ENCODE results near the gene EIF4B.

The EIF4B gene

GRCh38 chr12:53048033-53048779 is 42.0 kb downstream of the EIF4B start:
- ATAC-seq, result no peak
- H3K4me1 Mint-ChIP-seq, result peaks cover 64% of the 10 kb centered on the region
- no peak overlapping the region for H3K27ac Mint-ChIP-seq
- no peaks in the 10 kb centered on the region for H3K9me3 Mint-ChIP-seq
- H3K27me3 Mint-ChIP-seq, result peaks cover 26% of the 10 kb centered on the region
- H3K4me3 Mint-ChIP-seq, result peak overlapping the region; percentile 64 to 75
- no peak for DNase-seq

DNA sequence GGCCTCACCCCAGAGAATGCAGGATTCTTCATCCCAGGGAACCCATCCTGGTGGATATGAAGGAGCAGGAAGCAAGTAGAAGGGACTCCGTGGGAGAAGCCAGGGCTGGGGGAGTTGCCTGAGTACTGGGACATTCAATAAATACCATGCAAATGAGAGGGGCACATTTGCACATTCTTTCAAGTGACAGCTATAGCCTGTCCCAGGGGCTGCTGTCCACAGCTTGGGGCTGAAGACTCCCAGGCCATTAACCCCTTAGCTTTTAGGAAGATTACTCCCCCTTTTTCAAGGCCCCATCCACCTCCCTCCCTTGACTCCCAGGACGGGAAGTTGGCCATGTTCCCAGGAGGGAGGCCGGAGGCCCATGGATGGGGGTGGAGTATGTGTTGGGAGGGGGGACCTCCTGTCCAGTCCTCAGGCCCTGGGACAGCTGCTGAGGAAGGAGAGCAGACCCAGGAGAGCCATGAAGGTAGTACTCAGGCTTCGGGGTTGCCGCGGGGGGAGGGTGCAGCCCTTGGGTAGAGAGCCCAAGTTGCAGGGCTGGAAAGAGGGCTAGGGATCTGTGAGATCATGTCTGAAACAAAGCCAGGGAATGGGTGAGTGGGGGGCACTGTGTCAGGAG is 42.6 kb downstream of the EIF4B start:
- Mint-ChIP-seq H3K27me3 (peaks cover 26% of the 10 kb centered on the region), H3K27ac (peak overlapping the region in 1 of 2 donors; percentile 23), H3K4me3 (peak overlapping the region in 1 of 2 donors; percentile 59), H3K4me1 (peaks cover 69% of the 10 kb centered on the region), H3K9me3 (no peaks in the 10 kb centered on the region)
- DNase-seq (no peak), ATAC-seq (no peak)

GRCh38 chr12:53049571-53050318 is 43.5 kb downstream of the EIF4B start, which contains the start of gene TNS2:
TNS2 (plus strand) TSS chr12:53050065; CDS start chr12:53050186, 121 bp downstream.
- Mint-ChIP-seq H3K4me1 (peaks cover 75% of the 10 kb centered on the region), H3K9me3 (no peaks in the 10 kb centered on the region), H3K27ac (peak within 1 kb of the TSS; percentile 23 to 25), H3K4me3 (peak within 1 kb of the TSS in 1 of 2 donors; percentile 59), H3K27me3 (peaks cover 18% of the 10 kb centered on the region)
- ATAC-seq (no peak), DNase-seq (no peak)

GRCh38 chr12:53050426-53051057 is 44.3 kb downstream of the EIF4B start:
- peaks cover 71% of the 10 kb centered on the region for H3K4me1 Mint-ChIP-seq

GRCh38 chr12:53051058-53051880 is 45.0 kb downstream of the EIF4B start:
- DNase-seq (no peak), ATAC-seq (no peak)
- no peaks in the 10 kb centered on the region for H3K9me3 Mint-ChIP-seq
- peaks cover 64% of the 10 kb centered on the region for H3K4me1 Mint-ChIP-seq
- no peak overlapping the region for H3K4me3 Mint-ChIP-seq
- no peak overlapping the region for H3K27ac Mint-ChIP-seq
- peaks cover 10% of the 10 kb centered on the region for H3K27me3 Mint-ChIP-seq

More at GRCh38 chr12:53050426-53051057, 44.3 kb downstream of the EIF4B start:
- no peaks in the 10 kb centered on the region for H3K9me3 Mint-ChIP-seq
- no peak overlapping the region for H3K4me3 Mint-ChIP-seq
- ATAC-seq, result no peak
- peak overlapping the region in 1 of 2 donors; percentile 25 for H3K27ac Mint-ChIP-seq
- peaks cover 15% of the 10 kb centered on the region for H3K27me3 Mint-ChIP-seq
- DNase-seq, result no peak

GRCh38 chr12:53051881-53052412 is 45.7 kb downstream of the EIF4B start:
- Mint-ChIP-seq H3K27me3 (peaks cover 7% of the 10 kb centered on the region), H3K4me1 (peaks cover 57% of the 10 kb centered on the region), H3K9me3 (no peaks in the 10 kb centered on the region), H3K4me3 (no peak overlapping the region), H3K27ac (peak overlapping the region in 1 of 2 donors; percentile 64)
- no peak for DNase-seq
- ATAC-seq, result no peak

GRCh38 chr12:53052419-53053217 is 46.4 kb downstream of the EIF4B start:
- peaks cover 54% of the 10 kb centered on the region for H3K4me1 Mint-ChIP-seq
- DNase-seq (no peak), ATAC-seq (no peak)
- peaks cover 7% of the 10 kb centered on the region for H3K27me3 Mint-ChIP-seq
- H3K9me3 Mint-ChIP-seq, result no peaks in the 10 kb centered on the region
- no peak overlapping the region for H3K27ac Mint-ChIP-seq
- H3K4me3 Mint-ChIP-seq, result no peak overlapping the region

DNA sequence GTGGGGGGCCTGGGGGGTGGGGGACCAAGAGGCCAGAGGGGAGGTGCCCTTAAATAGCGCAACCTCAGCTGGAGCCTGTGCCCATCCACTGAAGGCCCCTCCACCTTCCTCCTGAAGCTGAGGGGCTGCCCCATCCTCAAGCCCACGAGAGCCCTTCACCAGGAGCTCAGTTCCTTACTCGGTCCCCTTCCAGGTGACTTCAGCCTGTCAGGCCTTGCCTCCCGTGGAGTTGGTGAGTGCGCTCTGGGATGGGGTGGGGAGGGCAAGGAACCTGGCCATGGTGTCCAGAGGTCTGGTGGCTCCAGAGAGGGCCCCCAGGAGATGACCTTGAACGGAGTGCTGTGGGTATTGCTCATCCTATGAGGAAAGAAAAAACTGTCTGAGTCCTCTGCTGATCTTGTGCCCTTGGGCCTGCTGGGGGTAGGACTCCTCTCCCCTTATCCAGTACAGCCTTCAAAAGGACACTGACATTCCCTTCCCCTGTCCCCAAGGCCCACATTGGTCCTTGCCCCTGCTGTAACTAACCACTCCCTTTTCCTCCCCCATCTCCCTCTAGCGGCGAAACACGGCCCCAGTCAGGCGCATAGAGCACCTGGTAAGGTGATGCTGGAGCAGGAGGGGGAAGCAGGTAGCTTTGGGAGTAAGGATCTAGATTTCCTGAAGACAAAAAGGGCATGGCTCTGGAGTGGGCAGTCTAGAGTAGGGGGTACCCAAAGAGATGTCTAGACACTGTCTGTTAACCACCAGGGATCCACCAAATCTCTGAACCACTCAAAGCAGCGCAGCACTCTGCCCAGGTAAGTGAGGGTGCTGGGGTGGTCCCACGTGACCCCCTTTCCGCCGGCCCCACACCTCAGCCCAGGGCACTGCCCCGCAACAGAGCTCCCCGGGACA is 47.2 kb downstream of the EIF4B start:
- Mint-ChIP-seq H3K4me1 (peaks cover 46% of the 10 kb centered on the region), H3K9me3 (no peaks in the 10 kb centered on the region), H3K4me3 (peak overlapping the region; percentile 88 to 98), H3K27ac (peak overlapping the region; percentile 69 to 80), H3K27me3 (peaks cover 7% of the 10 kb centered on the region)
- DNase-seq, result peak; percentile 44 to 54
- ATAC-seq, result peak; percentile 25

DNA sequence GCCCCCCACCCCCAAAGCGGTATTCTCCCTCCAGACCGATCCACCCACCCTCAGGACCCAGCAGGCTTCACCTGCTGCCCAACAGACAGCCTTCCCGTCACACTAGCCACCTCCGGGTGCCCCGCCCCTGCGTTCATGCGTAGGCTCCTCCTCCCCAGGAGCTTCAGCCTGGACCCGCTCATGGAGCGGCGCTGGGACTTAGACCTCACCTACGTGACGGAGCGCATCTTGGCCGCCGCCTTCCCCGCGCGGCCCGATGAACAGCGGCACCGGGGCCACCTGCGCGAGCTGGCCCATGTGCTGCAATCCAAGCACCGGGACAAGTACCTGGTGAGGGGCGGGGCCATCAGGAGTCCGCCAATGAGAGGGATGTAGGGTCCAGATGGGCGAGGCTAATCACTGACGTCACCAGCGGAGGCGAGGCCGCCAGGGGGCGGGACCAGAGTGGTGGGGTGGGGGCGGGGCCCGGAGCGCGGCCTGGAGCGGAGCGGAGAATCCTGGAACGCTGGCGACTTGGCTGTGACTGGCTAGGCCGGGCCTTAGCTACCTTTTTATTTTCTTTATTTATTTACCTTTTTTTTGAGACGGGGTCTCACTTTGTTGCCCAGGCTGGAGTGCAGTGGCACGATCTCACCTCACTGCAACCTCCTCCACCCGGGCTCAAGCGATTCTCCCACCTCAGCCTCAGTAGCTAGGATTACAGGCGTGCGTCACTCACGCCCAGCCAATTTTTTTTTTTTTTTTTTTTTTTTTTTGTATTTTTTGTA is 48.0 kb downstream of the EIF4B start:
- H3K4me1 Mint-ChIP-seq, result peaks cover 38% of the 10 kb centered on the region
- DNase-seq, result peak; percentile 92 to 93
- peaks cover 7% of the 10 kb centered on the region for H3K27me3 Mint-ChIP-seq
- ATAC-seq, result peak; percentile 90
- H3K9me3 Mint-ChIP-seq, result no peaks in the 10 kb centered on the region
- H3K4me3 Mint-ChIP-seq, result peak overlapping the region; percentile 88 to 98
- H3K27ac Mint-ChIP-seq, result peak overlapping the region; percentile 69 to 80

DNA sequence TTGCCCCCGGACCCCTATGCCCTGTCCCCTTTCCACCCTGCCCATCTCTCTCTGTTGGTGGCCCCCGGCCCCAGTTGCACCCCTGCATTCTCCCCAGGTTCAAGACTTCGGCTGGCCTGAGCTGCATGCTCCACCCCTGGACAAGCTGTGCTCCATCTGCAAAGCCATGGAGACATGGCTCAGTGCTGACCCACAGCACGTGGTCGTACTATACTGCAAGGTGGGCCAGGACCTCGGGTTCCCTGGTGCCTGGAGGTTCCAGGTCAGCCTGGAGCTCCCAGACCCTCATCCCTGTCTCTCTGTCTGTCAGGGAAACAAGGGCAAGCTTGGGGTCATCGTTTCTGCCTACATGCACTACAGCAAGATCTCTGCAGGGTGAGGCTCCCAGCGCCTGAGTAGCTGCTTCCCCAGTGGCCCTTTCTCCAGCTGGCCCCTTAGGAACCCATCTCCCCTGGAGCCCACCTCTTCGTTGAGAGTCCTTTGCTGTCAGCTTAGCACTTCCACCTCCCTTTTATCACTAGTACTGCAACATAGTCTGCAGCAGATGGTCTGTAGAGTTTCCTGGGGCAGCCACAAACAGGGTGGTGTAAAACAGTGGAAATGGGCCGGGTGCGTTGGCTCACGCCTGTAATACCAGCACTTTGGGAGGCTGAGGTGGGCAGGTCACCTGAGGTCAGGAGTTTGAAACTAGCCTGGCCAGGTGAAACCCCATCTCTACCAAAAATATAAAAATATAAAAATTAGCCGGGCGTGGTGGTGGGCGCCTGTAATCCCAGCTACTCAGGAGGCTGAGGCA is 49.4 kb downstream of the EIF4B start:
- H3K4me1 Mint-ChIP-seq, result peaks cover 24% of the 10 kb centered on the region
- peak overlapping the region in 1 of 2 donors; percentile 43 for H3K27ac Mint-ChIP-seq
- ATAC-seq (no peak), DNase-seq (no peak)
- peaks cover 7% of the 10 kb centered on the region for H3K27me3 Mint-ChIP-seq
- H3K4me3 Mint-ChIP-seq, result peak overlapping the region; percentile 17 to 58
- H3K9me3 Mint-ChIP-seq, result no peaks in the 10 kb centered on the region

DNA sequence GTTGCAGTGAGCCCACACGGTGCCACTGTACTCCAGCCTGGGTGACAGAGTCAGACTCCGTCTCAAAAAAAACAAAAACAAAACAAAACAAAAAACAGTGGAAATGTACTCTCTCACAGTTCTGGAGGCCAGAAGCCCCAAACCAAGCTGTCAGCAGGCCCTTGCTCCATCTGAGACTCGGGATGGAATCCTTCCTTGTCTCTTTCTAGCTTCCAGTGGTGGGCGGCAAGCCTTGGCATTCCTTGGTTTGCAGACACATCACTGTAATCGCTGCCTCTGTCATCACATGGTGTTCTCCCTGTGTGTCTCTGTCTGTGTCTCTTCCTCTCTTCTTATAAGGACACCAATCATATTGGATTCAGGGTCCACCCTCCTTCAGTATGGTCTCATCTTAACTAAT is 50.0 kb downstream of the EIF4B start:
- H3K27me3 Mint-ChIP-seq, result peaks cover 7% of the 10 kb centered on the region
- DNase-seq, result no peak
- no peak overlapping the region for H3K4me3 Mint-ChIP-seq
- H3K9me3 Mint-ChIP-seq, result no peaks in the 10 kb centered on the region
- H3K4me1 Mint-ChIP-seq, result peaks cover 18% of the 10 kb centered on the region
- no peak overlapping the region for H3K27ac Mint-ChIP-seq
- no peak for ATAC-seq

- peaks cover 7% of the 10 kb centered on the region for H3K27me3 Mint-ChIP-seq
- H3K9me3 Mint-ChIP-seq, result no peaks in the 10 kb centered on the region
- H3K4me3 Mint-ChIP-seq, result no peak overlapping the region
- H3K27ac Mint-ChIP-seq, result no peak overlapping the region
- DNase-seq (no peak), ATAC-seq (no peak)
- H3K4me1 Mint-ChIP-seq, result peaks cover 17% of the 10 kb centered on the region
Measured at GRCh38 chr12:53056901-53057300, 50.6 kb downstream of the EIF4B start.

Measured in stimulated activated naive CD8-positive, alpha-beta T cell treated with anti-CD3 and anti-CD28 coated beads, Interleukin-15, amount 100 ng/mL, for 72 hours (primary cell).